H4 (cell line): Measurements from ENCODE around the gene GLRA1. TPM values are rescaled to one million over a fixed set of nuclear protein-coding genes. Genes with fewer than 3 reads are reported as not detected.
"Not testable (repeated sequence)": the region's sequence is repeated elsewhere in the genome, so short reads cannot be mapped to it uniquely, and the experiment has no call there.

Experiments
- DNase-seq: peaks from one replicate; pipeline ENCODE4 v3.0.0-alpha.2; 2015; ENCODE audit warnings: low spot score
- total RNA-seq: library from RNA; depleted of rRNA; stranded (reverse); fragments of >200 nt; shearing (Covaris generic); gene quantifications from 2 replicates; pipeline ENCODE4 v1.2.3, GENCODE V29; 2014

Gene GLRA1
- total RNA-seq, 1 experiment from 2014 or later: not detected

GRCh38 chr5:151819830-151820229 lies 104.8 kb downstream of the GLRA1 start:
- no peak for DNase-seq

GRCh38 chr5:151815051-151815450 lies 109.6 kb downstream of the GLRA1 start:
- no peak for DNase-seq

GRCh38 chr5:151812757-151813309 lies 111.8 kb downstream of the GLRA1 start:
- DNase-seq: no peak

- no peak for DNase-seq
These were observed 112.9 kb downstream of the GLRA1 start for GRCh38 chr5:151811593-151812321.

GRCh38 chr5:151810897-151811296 lies 113.8 kb downstream of the GLRA1 start:
- no peak for DNase-seq

- no peak for DNase-seq
These were observed 114.2 kb downstream of the GLRA1 start for GRCh38 chr5:151810449-151810848.

GRCh38 chr5:151808451-151809169 lies 116.0 kb downstream of the GLRA1 start:
- no peak for DNase-seq

GRCh38 chr5:151805414-151806223 lies 119.0 kb downstream of the GLRA1 start:
- DNase-seq: no peak

- no peak for DNase-seq
These were observed 124.1 kb downstream of the GLRA1 start for GRCh38 chr5:151800532-151800931.

- DNase-seq: no peak
These were observed 125.2 kb downstream of the GLRA1 start for GRCh38 chr5:151799407-151799806.

GRCh38 chr5:151798674-151799073 lies 126.0 kb downstream of the GLRA1 start:
- no peak for DNase-seq

- no peak for DNase-seq
These were observed 129.2 kb downstream of the GLRA1 start for GRCh38 chr5:151795426-151795825.

- no peak for DNase-seq
These were observed 131.3 kb downstream of the GLRA1 start for GRCh38 chr5:151793358-151793757.

GRCh38 chr5:151787817-151788216 lies 136.8 kb downstream of the GLRA1 start:
- DNase-seq: no peak

GRCh38 chr5:151786468-151786867 lies 138.2 kb downstream of the GLRA1 start:
- no peak for DNase-seq

GRCh38 chr5:151784141-151784540 lies 140.5 kb downstream of the GLRA1 start:
- DNase-seq: no peak

GRCh38 chr5:151783664-151784063 lies 141.0 kb downstream of the GLRA1 start:
- DNase-seq: not testable (repeated sequence)

- no peak for DNase-seq
These were observed 143.4 kb downstream of the GLRA1 start for GRCh38 chr5:151781201-151781600.

- DNase-seq: no peak
These were observed 144.3 kb downstream of the GLRA1 start for GRCh38 chr5:151780348-151780747.

GRCh38 chr5:151779531-151780125 lies 145.0 kb downstream of the GLRA1 start:
- no peak for DNase-seq

GRCh38 chr5:151775025-151775606 lies 149.5 kb downstream of the GLRA1 start:
- no peak for DNase-seq
